GM19395 (cell line): ENCODE results near the gene CARMIL1.
A peak's percentile ranks its signal among the peaks of the same experiment; 100 is the strongest.
"Not testable (repeated sequence)": the region's sequence is repeated elsewhere in the genome, so short reads cannot be mapped to it uniquely, and the experiment has no call there.

Experiments used
- ATAC-seq: cut with Tn5 transposase; IDR thresholded peaks from one replicate; pipeline ENCODE4 v1.9.1; 2021; ENCODE audit warnings: mild to moderate bottlenecking, moderate library complexity; ENCODE audit not compliant: unreplicated experiment

Gene CARMIL1

GRCh38 chr6:25365154-25365553, 86.0 kb downstream of the CARMIL1 start:
- no peak for ATAC-seq

DNA sequence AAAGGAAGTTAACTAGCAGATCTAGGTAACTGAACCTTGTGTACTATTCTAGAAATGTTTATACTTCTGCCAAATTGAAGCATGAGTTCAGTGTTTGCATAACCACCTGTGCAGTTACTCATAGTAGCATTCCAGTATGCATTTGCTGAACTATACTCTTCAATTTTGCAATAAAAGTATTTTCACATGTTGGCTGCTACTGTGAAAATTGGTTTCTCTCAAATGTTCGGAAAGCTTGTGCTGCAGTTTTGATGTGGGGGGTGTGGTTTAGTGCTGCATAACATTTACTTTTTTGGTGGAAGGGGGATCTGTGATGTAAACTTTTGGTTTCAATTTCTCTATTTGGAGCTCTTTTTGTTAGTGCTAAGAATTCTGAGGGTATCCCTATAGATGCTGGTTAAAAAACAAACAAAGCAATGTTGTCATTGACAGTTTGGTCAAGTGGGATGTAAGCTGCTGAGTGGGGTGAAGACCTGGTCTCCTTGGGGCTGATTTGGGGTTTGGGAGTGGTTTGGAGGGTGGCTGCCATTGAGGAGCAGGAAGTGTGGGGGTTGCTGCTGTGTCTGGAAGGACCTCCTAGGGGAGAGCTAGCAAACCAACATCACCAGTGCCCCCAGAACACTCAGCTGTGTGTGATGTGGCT, 87.8 kb downstream of the CARMIL1 start:
- ATAC-seq = peak; percentile 54

DNA sequence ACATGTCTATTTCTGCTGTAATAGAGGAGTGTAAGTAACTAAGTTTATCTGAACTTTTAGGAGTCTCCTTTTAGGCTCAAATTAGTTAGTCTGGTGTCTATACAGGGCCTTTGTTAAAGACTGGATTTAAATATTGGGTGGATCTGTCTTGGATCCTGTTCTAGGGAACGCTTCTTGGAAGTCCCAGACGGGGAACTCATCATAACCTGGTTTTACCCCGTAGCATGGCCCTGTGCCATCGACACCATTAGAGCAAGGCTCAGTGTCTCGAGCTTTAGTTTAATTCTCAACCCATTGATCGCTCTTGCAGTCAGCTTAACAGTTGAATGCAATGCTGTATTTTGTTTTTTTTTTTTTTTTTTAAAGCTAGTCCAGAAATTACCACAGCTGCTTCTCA, 89.9 kb downstream of the CARMIL1 start:
- no peak for ATAC-seq

DNA sequence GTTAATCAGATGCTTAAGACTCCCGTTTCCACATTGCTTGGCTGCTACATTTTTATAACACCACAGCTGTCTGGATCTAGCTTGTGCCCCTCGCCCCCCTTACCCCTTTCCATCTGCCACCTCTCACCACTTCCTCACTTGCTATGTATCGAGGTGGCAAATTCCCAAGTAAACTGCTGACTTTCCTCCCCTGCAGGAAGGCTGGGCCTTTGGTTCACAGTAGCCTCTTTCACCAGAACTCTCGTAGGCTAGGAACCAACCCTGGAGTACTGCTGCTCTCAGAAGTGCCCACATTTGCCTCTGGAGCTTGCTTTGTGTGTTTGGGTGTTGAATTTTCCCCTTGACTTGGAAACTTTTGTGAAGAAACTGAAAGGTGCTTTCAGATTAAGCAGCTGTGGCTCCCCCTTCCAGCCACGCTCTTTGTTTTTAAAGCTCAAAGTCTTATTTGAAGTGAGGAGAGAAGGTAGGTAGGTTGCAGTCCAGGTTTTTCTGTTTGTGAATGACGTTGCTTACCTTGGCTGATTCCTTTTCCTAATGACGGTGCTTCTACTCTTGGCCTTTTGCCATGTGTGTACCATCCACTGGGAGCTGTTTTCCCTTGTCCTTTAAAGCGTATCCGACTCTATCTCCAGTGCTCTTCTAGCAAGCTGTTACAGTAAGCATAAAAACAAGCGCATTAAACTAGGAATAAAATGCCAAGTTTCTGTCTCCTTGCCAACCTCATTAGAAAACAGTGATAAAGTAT, 90.4 kb downstream of the CARMIL1 start:
- ATAC-seq = no peak

- ATAC-seq = no peak
These were observed 91.2 kb downstream of the CARMIL1 start for GRCh38 chr6:25370178-25371036.

DNA sequence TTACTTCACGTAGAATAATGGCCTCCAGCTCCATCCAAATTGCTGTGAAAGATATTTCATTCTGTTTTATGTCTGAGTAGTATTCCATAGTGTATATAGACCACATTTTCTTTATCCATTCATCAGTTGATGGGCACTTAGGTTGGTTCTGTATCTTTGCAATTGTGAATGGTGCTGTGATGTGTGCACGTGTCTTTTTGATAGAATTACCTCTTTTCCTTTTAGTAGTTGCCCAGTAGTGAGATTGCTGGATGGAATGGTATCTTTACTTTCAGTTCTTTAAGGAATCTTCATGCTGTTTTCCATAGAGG, 91.8 kb downstream of the CARMIL1 start:
- ATAC-seq = no peak

GRCh38 chr6:25375125-25375524, 96.0 kb downstream of the CARMIL1 start:
- ATAC-seq = no peak

- no peak for ATAC-seq
These were observed 98.5 kb downstream of the CARMIL1 start for GRCh38 chr6:25377664-25378063.

- ATAC-seq = no peak
These were observed 101.9 kb downstream of the CARMIL1 start for GRCh38 chr6:25381077-25381476.

DNA sequence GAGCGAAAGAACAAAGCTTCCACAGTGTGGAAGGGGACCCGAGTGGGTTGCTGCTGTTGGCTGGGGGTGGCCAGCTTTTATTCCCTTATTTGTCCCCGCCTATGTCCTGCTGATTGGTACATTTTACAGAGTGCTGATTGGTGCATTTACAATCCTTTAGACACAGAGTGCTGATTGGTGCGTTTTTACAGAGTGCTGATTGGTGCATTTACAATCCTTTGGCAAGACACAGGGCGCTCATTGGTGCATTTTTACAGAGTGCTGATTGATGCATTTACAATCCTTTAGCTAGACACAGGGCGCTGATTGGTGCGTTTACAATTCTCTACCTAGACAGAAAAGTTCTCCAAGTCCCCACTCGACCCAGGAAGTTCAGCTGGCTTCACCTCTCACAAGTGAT, 103.3 kb downstream of the CARMIL1 start:
- not testable (repeated sequence) for ATAC-seq

- no peak for ATAC-seq
These were observed 105.1 kb downstream of the CARMIL1 start for GRCh38 chr6:25384234-25384633.

DNA sequence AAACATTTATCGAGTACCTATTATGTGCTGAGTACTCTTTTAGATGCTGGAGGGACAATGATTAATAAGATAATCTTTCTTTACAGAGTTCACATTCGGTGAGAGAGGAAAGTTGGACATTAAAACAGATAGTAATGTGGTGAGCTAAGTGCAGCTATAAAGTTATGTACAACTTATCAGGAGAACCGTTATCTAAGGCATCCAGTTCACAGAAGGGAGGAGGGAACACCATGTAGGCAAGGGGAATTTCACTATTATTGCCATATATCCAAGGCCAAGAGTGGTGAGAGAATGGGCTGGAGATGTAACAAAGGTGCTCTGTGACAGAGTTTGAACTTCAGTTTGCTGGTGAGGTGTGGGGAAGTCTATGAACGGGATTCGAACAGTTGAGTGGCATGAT, 105.8 kb downstream of the CARMIL1 start:
- ATAC-seq = no peak

DNA sequence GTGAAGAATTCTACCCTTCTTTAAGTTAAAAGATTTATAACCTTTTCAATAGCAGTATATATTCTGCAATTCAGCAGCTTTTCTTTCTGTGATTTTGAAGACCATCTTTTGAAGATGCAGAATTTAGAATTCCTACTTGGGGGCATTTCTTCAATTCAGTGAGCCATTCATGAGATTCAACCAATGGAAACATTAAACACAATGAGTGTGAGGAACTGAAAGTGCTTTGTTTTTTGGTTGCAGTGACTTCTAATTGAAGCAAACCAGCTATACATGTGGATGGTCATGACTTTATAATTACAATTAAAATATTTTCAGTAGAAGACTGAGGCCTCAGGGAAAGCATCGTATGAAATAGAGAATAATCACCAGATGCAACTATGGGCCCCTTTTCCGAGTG, 108.3 kb downstream of the CARMIL1 start:
- ATAC-seq = no peak

DNA sequence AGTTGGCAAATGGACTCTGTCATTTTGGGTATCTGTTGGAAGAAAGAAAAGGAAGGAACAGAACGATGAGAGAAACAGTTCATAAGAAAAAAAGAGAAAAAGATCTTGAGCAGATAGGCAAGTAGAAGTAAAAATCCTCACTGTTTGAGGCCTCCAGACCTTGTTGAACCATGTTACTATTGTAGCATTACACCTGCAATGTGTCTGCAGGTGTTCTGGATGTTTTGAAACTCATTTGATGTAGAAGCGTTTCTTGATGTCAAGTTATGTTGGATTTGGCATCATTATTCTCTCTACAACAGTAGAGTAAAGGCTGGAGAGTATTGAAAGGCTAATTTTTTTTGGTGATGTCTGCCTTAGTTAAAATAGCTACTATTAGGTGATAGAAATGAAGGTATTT, 108.7 kb downstream of the CARMIL1 start:
- no peak for ATAC-seq

GRCh38 chr6:25388776-25389175, 109.6 kb downstream of the CARMIL1 start:
- no peak for ATAC-seq

GRCh38 chr6:25389471-25389870, 110.3 kb downstream of the CARMIL1 start:
- ATAC-seq = no peak

- no peak for ATAC-seq
These were observed 113.2 kb downstream of the CARMIL1 start for GRCh38 chr6:25392372-25392771.

- no peak for ATAC-seq
These were observed 116.6 kb downstream of the CARMIL1 start for GRCh38 chr6:25395731-25396130.

DNA sequence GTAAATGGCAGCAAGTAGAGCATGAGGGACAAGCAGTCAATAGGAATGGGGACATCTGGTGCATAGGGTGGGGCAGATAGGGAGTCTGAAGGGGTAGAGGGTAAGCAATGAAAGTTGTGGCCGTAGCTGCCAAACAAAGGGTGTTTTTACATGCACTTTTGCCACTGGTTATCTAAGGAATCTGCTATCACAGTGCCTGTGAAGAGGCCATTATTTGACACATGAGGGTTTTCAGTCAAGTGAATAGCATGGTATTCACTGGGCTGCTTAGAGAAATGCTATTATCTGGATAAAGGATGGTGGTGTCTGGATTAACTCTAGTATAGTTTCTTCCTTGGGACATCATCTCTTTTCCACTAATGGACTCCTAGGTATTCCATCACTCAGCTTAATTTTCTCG, 118.2 kb downstream of the CARMIL1 start:
- ATAC-seq = no peak

- ATAC-seq = no peak
These were observed 120.7 kb downstream of the CARMIL1 start for GRCh38 chr6:25399885-25400284.

DNA sequence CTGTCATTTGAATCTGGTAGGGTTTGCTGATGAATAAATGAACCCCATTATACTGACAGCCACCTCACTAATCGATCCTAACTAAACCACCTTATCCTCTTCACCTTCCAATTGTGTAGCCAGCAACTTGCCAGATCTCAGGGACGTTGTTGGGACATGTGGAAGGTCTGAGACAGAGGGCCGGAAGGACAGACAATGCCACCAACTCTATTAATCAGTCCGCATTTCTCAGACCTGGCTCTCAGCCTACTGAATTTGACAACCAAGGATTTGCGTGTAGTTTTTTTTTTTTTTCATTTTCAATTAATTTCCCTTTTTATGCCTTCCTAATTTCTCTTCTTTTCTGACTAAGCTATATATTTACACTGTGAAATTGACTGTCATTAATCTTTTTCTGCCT, 122.5 kb downstream of the CARMIL1 start:
- ATAC-seq = no peak

DNA sequence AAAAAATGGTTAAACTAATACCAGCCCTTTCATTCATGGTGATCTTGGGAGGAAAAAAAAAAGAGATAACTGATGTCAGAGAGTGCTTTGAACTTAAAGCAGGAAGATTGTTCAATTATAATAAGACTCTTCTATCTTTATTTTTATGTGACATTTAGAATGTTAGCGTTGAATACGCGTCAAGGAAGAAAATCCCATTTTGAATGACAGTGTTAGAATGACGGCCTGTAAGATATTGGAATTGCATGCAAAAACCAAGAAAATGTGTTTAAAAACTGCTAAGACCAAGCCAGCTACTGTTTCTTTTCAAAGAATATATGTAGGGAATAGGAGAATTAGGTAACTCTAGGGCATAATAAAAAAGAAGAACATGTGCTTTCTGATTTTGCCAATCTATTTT, 123.0 kb downstream of the CARMIL1 start:
- no peak for ATAC-seq
